A549 (cell line): ENCODE measurements around the gene PRSS2. TPM values are rescaled to one million over a fixed set of nuclear protein-coding genes. Genes with fewer than 3 reads are reported as not detected.

Source experiments
- ATAC-seq, 2 experiments: fragments of 200-7000 bp in 1 of 2; fragments of >200 bp in 1 of 2; cut with Nextera tagmentation in 1 of 2; cut with Tn5 transposase in 1 of 2; 3 replicates each; pipeline versions ENCODE4 v1.8.0 to v1.9.1; 2018 to 2020; ENCODE audit warnings: mild to moderate bottlenecking in 1 of 2, moderate library complexity in 1 of 2
- CTCF ChIA-PET: fragments of 300-600 bp; sonication (Branson Sonifier 250); formaldehyde crosslinking; extraction: SDS; loops from one replicate; lab custom pipeline; 2021; ENCODE audit warnings: antibody characterized with exemption, inconsistent platforms; lab: Yijun Ruan, JAX
- POLR2A ChIA-PET: fragments of 350-600 bp; formaldehyde crosslinking; extraction: SDS; loops from one replicate; lab custom pipeline; 2021; ENCODE audit warnings: antibody characterized with exemption, inconsistent platforms; lab: Yijun Ruan, JAX
- DNase-seq, 2 experiments: peaks; one replicate each; pipeline versions ENCODE4 v3.0.0 to v3.0.0-alpha.2; 2011 to 2016; ENCODE audit warnings: low read depth in 1 of 2, low spot score in 1 of 2
- FAIRE-seq: peaks from 2 replicates; lab custom pipeline; 2011; peaks lifted over from hg19 to GRCh38; lab: Jason Lieb, UNC
- H3K27ac ChIP-seq, 2 experiments: fragments of >200 bp; sonication (Bioruptor Twin); formaldehyde crosslinking; 3 replicates each; pipeline ENCODE4 v1.5.1; 2016 to 2017
- H3K4me1 ChIP-seq: fragments of >200 bp; sonication (Bioruptor Twin); formaldehyde crosslinking; 3 replicates; pipeline ENCODE4 v1.6.1; 2016
- H3K4me2 ChIP-seq: fragments of >200 bp; sonication (Bioruptor Twin); formaldehyde crosslinking; 3 replicates; pipeline ENCODE4 v1.6.1; 2016
- H3K4me3 ChIP-seq: fragments of >200 bp; sonication (Bioruptor Twin); formaldehyde crosslinking; 3 replicates; pipeline ENCODE4 v1.5.1; 2016
- H3K9me3 ChIP-seq: fragments of >200 bp; sonication (Bioruptor Twin); formaldehyde crosslinking; 3 replicates; pipeline ENCODE4 v1.6.1; 2016
- CBX8 ChIP-seq: fragments of 200-600 bp; sonication (generic); IDR thresholded peaks from 2 replicates; pipeline ENCODE4 v1.6.1; 2016
- CHD2 ChIP-seq: fragments of 150-350 bp; IDR thresholded peaks from 2 replicates; pipeline ENCODE4 v1.6.1; 2014; ENCODE audit warnings: low read length; ENCODE audit not compliant: partially characterized antibody
- E2F6 ChIP-seq: IDR thresholded peaks from 2 replicates; pipeline ENCODE4 v1.6.1; 2012; ENCODE audit warnings: low read depth, borderline replicate concordance
- EHMT2 ChIP-seq: fragments of 200-600 bp; sonication (generic); IDR thresholded peaks from 2 replicates; pipeline ENCODE4 v1.6.1; 2016; ENCODE audit warnings: antibody characterized with exemption, low read depth, mild to moderate bottlenecking, moderate library complexity
- FOSB ChIP-seq: fragments of 250-450 bp; sonication (Bioruptor Pico); IDR thresholded peaks from 2 replicates; pipeline ENCODE4 v1.5.0; 2020; ENCODE audit warnings: mild to moderate bottlenecking, moderate library complexity
- FOSL2 ChIP-seq, 2 experiments: fragments of 450-650 bp in 1 of 2; fragments of >200 bp in 1 of 2; sonication (Bioruptor Twin) in 1 of 2; formaldehyde crosslinking; IDR thresholded peaks; 2 replicates each; pipeline versions ENCODE4 v1.5.0 to v1.6.1; 2016 to 2020; ENCODE audit warnings: mild to moderate bottlenecking in 1 of 2, moderate library complexity in 1 of 2
- HMGXB4 ChIP-seq: fragments of 250-450 bp; sonication (Bioruptor Pico); IDR thresholded peaks from 2 replicates; pipeline ENCODE4 v1.5.0; 2021; ENCODE audit warnings: mild to moderate bottlenecking, moderate library complexity, borderline replicate concordance
- HOXA7 ChIP-seq: fragments of 250-450 bp; sonication (Bioruptor Pico); IDR thresholded peaks from 2 replicates; pipeline ENCODE4 v1.5.0; 2020; ENCODE audit warnings: mild to moderate bottlenecking, moderate library complexity
- HOXB5 ChIP-seq: fragments of 250-450 bp; sonication (Bioruptor Pico); IDR thresholded peaks from 2 replicates; pipeline ENCODE4 v1.5.0; 2020; ENCODE audit warnings: mild to moderate bottlenecking, moderate library complexity
- MAZ ChIP-seq: fragments of 150-350 bp; IDR thresholded peaks from 2 replicates; pipeline ENCODE4 v1.6.1; 2014; ENCODE audit warnings: antibody characterized with exemption, low read depth, low read length, borderline replicate concordance
- POLR2A ChIP-seq: IDR thresholded peaks from 2 replicates; pipeline ENCODE4 v1.6.1; 2012; ENCODE audit warnings: mild to moderate bottlenecking, low read length
- POLR2AphosphoS2 ChIP-seq: conservative IDR thresholded peaks from 2 replicates; pipeline ENCODE4 v1.6.1; 2012; ENCODE audit warnings: low read length, improper control_type of control experiment, inconsistent platforms
- RARB ChIP-seq: fragments of 250-450 bp; sonication (Bioruptor Pico); IDR thresholded peaks from 2 replicates; pipeline ENCODE4 v1.8.0; 2021; ENCODE audit warnings: mild to moderate bottlenecking, moderate library complexity
- RCOR1 ChIP-seq: fragments of 150-350 bp; IDR thresholded peaks from 2 replicates; pipeline ENCODE4 v1.6.1; 2014; ENCODE audit warnings: antibody characterized with exemption, low read length, low read depth
- RFX5 ChIP-seq: fragments of 450-650 bp; IDR thresholded peaks from 2 replicates; pipeline ENCODE4 v1.7.1; 2014; ENCODE audit warnings: antibody characterized with exemption, mild to moderate bottlenecking, moderate library complexity
- SMC3 ChIP-seq: fragments of >200 bp; sonication (Bioruptor Twin); formaldehyde crosslinking; IDR thresholded peaks from 3 replicates; pipeline ENCODE4 v1.6.1; 2018; ENCODE audit warnings: inconsistent platforms
- TFCP2L1 ChIP-seq: fragments of 250-450 bp; sonication (Bioruptor Pico); IDR thresholded peaks from 2 replicates; pipeline ENCODE4 v1.5.0; 2021; ENCODE audit warnings: mild to moderate bottlenecking
- ZNF302 ChIP-seq: fragments of 250-450 bp; sonication (Bioruptor Pico); IDR thresholded peaks from 2 replicates; pipeline ENCODE4 v1.9.0; 2021; ENCODE audit warnings: inconsistent platforms, mild to moderate bottlenecking, moderate library complexity
- WGBS: methylation state at CpG from one replicate; pipeline ENCODE4 v1.1.6; 2017; ENCODE audit errors: missing lambda C conversion rate; 5-methylcytosine and 5-hydroxymethylcytosine counted together
- polyA plus RNA-seq, 4 experiments: library from polyadenylated mRNA; depleted of rRNA in 3 of 4; stranded (reverse); fragments of >200 nt; fragmentation: RNase III in 1 of 4; extraction: RNeasy Plus Mini Kit Qiagen cat#74134 plus additional on column Dnase treatment in 1 of 4; gene quantifications; 2 replicates in 3 of 4; 3 replicates in 1 of 4; pipeline ENCODE4 v1.2.3, GENCODE V29; 2011 to 2017
- TF ChIP-seq, protein P1 (sequence below): fragments of 250-450 bp; sonication (Bioruptor Pico); IDR thresholded peaks from 2 replicates; pipeline ENCODE4 v1.5.0; 2020; ENCODE audit warnings: low read depth, mild to moderate bottlenecking, moderate library complexity
- TF ChIP-seq, protein P2 (sequence below): fragments of 150-350 bp; IDR thresholded peaks from 2 replicates; pipeline ENCODE4 v1.6.1; 2014; ENCODE audit warnings: low read depth, mild to moderate bottlenecking, low read length
- TF ChIP-seq, protein P3 (sequence below): fragments of >200 bp; sonication (Bioruptor Twin); formaldehyde crosslinking; IDR thresholded peaks from 2 replicates; pipeline ENCODE4 v1.6.1; 2016

PRSS2 gene
- polyA plus RNA-seq, 2 of the 4 experiments (the other 2 are of a cell fraction), result not detected

DNA sequence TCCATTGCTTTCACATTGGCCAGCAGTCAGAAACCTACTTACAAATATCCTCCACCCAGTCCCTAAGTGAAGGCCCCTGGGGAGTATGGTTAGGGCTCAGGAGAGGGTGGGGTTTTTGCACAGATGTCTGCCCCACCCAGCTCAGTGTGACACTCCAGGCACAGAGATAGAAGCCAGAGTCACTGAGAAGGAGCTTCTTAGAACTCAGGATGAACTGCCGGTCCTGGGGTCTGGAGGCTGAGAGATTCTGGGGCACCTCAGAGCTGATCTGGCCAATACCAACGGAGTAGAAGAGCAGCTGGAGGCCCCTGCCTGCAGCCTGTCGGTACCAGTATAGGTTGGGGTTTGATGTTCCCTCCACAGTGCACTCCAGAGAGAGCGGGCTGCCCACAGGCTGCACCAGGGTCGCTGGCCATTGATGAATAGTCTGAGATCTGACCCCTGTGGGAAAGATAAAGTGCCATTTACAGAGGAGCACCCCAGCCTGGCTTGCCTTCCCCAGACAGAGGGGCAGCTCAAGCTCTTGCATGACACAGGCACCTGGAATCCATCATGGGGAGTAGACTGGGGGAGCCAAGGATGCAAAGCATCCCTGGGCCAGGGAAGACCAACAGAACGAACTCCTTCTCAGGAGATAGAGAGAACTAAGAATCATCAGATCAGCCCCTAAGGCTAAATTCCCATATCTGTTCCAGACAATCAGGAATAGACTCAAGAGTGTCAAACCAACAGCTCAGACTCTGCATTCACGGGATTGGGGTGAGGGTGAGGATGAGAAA is 41.9 kb downstream of the PRSS2 start:
- Histone ChIP-seq H3K9me3 (no peaks in the 10 kb centered on the region), H3K4me2 (no peak overlapping the region), H3K27ac (no peak overlapping the region), H3K4me3 (no peak overlapping the region), H3K4me1 (no peaks in the 10 kb centered on the region)
- TF ChIP-seq ZNF302 (CRISPR knock-in tag) (no peak), POLR2A (no peak), RARB (CRISPR knock-in tag) (no peak), RFX5 (no peak), CHD2 (no peak), EHMT2 (no peak), HOXA7 (CRISPR knock-in tag) (no peak), MAZ (no peak), TFCP2L1 (CRISPR knock-in tag) (no peak), SMC3 (no peak), FOSB (CRISPR knock-in tag) (no peak), HOXB5 (CRISPR knock-in tag) (no peak), E2F6 (no peak), RCOR1 (no peak), HMGXB4 (CRISPR knock-in tag) (no peak)
- TF ChIP-seq, protein P1, sequence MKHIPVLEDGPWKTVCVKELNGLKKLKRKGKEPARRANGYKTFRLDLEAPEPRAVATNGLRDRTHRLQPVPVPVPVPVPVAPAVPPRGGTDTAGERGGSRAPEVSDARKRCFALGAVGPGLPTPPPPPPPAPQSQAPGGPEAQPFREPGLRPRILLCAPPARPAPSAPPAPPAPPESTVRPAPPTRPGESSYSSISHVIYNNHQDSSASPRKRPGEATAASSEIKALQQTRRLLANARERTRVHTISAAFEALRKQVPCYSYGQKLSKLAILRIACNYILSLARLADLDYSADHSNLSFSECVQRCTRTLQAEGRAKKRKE (CRISPR knock-in tag), result no peak
- TF ChIP-seq, protein P2, sequence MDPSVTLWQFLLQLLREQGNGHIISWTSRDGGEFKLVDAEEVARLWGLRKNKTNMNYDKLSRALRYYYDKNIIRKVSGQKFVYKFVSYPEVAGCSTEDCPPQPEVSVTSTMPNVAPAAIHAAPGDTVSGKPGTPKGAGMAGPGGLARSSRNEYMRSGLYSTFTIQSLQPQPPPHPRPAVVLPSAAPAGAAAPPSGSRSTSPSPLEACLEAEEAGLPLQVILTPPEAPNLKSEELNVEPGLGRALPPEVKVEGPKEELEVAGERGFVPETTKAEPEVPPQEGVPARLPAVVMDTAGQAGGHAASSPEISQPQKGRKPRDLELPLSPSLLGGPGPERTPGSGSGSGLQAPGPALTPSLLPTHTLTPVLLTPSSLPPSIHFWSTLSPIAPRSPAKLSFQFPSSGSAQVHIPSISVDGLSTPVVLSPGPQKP, result no peak
- TF ChIP-seq, protein P3, sequence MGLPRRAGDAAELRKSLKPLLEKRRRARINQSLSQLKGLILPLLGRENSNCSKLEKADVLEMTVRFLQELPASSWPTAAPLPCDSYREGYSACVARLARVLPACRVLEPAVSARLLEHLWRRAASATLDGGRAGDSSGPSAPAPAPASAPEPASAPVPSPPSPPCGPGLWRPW, result no peak
- ATAC-seq (no peak), FAIRE-seq (no peak), DNase-seq (no peak)
- POLR2A ChIA-PET, result no interaction called here
- 12% methylated on average over 7 of the region's 7 CpGs for WGBS
- CTCF ChIA-PET, result interaction anchor here (0.6 to 4.8 kb wide), 10 partner anchors 15 to 391 kb away, joined by 3 to 34 read pairs (median 10); no protein-coding TSS in a partner anchor

DNA sequence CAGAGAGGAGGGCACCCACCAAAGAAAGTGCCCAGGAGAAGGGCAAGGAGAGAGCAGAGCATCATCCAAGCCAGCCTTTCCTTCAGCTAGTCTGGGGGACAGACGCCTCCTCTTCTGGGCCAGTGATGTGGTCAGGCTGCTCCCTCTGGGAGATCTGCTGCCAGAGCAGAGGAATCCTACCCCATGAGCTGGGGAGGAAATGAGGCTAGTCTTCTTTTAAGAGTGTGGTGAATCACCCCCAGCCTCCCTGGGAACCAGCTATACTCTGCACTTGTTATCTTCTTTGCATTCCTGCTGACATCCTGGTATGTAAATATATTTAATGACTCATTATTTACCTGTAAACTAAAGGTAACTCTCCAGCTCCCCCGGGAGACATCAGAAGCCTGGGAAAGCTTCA is 42.5 kb downstream of the PRSS2 start:
- Histone ChIP-seq H3K4me3 (no peak overlapping the region), H3K4me2 (no peak overlapping the region), H3K27ac (no peak overlapping the region), H3K4me1 (no peaks in the 10 kb centered on the region)
- ChIA-PET CTCF (interaction anchor here (0.8 to 4.8 kb wide), 5 partner anchors 25 to 289 kb away, joined by 3 to 34 read pairs (median 10); no protein-coding TSS in a partner anchor), POLR2A (no interaction called here)
- ATAC-seq (peak; percentile 49 to 60; a peak in 4 of 6 replicates), DNase-seq (peak in 1 of 2 experiments; percentile 29)
- WGBS, result 0% methylated on average over 2 of the region's 2 CpGs
- TF ChIP-seq RCOR1, result no peak
- no peak for TF ChIP-seq POLR2A
- no peak for TF ChIP-seq FOSL2 (IDR thresholded peaks at IDR 0.05)
- no peak for TF ChIP-seq FOSL2 (CRISPR knock-in tag; IDR thresholded peaks at IDR 0.05)
- no peak for TF ChIP-seq POLR2AphosphoS2
- no peak for TF ChIP-seq RFX5
- TF ChIP-seq HOXA7 (CRISPR knock-in tag), result no peak
- TF ChIP-seq CBX8, result no peak
- TF ChIP-seq ZNF302 (CRISPR knock-in tag), result no peak
- TF ChIP-seq, all 56 proteins: peak for 0
- H3K9me3 ChIP-seq, result no peaks in the 10 kb centered on the region
- FAIRE-seq, result no peak
